SHP77 (cell line): ENCODE measurements around the gene DGUOK.

ENCODE experiments used
- DNase-seq, 2 experiments: peaks; one replicate each; lab custom pipeline; 2025; lab: John Stamatoyannopoulos, UW

Gene DGUOK

DNA sequence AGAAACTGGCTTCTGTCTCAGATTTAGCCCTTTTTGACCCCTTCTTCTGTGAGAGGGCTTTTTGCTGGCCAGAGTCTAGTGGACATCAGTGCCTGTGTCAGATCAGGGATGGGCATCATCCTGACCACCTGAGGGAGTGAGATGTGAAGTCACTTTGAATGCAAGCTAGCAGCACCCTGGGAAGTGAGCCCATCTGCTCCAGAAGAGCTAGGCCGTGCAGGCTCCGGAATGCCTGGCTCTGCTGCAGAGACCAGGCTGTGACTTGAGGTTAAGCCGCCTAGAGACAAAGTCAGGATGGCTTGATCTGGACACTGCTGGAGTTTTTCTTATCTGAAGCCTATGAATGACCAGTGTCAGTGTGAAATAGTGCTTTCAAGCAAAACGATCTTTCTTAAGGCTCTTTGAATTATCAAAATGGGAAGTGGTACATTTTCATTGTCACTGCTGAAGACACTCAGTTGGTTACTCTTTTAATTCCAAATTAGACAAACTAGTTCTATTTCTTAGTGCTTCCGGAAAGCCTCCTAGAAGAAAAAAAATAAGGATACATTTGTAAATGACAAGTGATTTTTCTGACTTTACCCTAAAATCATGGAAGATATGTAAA is 20.8 kb downstream of the DGUOK start:
- no peak for DNase-seq

DNA sequence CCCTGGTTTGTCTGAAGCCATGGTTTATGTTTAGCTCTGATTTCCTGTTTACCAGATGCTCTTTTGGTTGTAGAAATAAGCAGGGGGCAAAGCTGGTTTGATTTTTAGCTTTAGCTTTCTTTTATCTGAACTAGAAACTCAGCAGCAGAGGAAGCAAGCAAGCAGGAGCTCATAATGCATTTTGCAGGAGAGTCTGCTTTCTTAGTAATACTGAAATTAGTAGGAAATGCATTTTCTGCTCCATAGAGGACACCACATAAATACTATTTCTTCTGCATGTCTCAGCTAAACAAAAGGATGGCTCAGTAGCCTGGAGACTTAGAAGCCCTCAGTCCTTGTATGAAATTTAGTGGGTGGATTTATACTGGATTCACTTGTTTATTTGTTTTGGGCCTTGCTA is 23.1 kb downstream of the DGUOK start:
- DNase-seq = no peak

DNA sequence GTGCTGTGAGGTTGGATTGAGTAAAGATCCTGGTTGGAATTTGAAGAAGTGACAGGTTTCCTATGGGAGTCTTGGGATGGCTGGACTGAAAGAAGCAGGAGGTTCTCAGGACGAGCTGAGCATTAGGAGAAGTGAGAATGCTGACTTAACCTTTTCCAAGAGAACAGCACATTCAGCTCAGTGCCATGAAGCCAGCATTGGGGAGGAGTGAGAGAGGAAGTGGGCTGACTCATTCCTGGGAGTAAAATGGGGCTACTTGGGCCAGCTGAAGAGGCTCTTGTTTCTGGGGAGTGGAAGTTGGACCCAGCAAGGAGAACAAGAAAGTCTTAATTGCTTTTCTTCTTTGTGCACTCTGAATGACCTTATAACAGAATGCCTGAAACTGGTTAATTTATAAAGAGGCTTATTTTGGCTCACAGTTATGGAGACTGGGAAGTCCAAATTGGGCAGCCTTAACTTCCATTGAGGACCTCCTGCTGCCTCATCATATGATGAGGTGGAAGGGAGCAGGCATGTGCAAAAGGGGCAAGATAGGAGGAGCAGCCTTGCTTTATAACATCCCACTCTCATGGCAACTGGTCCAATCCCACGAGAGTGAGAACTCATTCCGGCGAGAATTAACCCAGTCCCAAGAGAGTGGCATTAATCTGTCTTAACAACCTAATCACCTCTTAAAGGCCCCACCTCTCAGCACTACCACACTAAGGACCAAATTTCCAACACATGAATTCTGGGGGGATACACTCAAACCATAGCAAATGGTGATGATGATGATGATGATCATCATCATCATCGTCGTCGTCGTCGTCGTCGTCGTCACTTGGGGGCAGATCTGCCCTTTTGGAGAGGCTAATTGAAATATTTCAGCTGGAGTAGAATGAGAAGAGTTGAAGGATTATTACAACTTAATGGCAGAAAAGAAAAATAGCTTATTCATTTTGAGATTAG is 26.1 kb downstream of the DGUOK start:
- DNase-seq = no peak

DNA sequence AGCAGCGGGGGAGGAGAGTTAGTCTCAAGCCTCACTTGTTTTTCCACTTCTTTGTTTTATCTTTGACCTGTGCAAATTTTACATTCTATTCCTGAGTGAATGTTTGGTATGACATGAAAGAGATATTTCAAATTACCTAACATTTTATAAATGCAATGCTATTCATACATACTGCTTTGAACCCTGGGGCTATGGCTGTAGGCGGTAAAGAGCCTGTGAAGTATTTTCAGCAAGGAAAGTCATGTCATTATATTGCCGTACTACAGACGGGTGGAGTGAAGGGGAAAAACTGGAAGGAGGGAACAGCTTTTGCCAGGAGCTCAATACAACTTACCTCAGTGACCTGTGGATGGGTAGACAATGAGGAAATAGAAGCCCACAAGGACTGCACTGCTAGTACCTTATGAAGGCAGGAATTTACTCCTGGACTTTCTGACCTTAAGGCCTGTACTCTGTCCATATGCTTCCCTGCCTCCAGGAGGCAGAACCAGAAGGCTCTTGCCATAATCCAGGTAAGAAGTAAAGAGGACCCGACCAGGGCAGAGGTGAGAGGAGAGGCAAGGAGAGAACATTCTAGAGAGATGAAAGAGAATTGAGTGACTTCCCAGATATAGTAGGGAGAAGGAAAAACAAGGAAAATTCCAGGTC is 29.7 kb downstream of the DGUOK start:
- no peak for DNase-seq

DNA sequence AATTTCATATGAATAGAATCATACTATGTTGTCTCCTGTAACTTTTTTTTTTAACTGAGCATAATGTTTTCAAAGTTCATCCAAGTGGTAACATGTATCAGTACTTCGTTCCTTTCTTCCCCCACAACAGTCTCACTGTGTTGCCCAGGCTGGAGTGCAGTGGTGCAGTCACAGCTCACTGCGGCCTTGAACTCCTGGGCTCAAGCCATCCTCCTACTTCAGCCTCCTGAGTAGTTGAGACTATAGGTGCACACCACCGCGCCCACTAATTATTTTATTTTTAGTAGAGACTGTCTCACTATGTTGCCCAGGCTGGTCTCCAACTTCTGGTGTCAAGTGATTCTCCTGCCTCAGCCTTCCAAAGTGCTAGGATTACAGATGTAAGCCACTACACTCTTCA is 34.6 kb downstream of the DGUOK start:
- no peak for DNase-seq

DNA sequence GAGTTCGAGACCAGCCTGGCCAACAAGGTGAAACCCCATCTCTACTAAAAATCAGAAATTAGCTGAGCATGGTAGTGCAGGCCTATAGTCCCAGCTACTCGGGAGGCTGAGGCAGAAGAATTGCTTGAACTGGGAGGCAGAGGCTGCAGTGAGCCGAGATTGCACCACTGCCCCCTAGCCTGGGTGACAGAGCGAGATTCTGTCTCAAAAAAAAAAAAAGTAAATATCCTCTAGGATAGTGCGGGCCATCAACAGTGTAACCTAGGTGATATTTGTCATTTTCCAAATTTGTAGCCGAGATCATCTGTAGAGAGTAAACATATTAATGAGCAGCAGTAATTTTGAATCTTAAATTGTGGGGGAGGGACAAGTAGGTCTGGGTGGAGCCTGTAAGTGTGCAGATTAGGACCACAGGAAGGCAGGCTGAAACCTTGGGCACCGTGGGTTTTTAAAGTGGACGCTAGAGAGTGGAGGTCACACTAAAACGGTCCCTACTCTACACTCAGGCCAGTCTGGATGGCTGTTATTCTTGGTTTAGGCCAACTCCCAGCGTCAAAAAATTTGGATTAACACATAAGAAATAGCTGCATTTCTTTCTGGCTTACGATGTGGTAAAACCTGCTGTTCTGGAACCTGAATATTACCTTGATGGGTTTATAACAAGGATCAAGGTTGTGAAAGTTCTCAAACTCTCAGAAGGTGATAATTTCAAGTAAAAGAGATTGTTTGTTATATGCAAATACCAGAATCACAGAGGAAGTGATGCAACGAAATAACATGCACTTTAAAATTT is 35.3 kb downstream of the DGUOK start:
- DNase-seq = no peak

DNA sequence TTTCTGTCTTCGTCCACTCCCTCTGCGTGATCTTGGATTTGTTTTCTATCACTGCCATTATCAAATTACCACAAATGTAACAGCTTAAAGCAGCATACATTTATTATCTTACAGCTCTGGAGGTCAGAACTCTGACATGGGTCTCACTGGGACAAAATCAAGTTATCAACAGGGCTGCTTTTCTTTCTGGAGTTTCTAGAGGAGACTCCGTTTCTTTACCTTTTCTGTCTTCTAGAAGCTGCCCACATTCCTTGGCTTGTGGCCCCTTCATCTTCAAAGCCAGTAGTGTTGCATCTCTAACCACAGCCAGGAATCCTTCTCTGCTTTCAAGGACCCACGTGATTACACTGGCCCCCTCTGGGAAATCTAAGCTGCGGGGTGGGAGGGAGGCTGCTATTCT is 36.1 kb downstream of the DGUOK start:
- no peak for DNase-seq

DNA sequence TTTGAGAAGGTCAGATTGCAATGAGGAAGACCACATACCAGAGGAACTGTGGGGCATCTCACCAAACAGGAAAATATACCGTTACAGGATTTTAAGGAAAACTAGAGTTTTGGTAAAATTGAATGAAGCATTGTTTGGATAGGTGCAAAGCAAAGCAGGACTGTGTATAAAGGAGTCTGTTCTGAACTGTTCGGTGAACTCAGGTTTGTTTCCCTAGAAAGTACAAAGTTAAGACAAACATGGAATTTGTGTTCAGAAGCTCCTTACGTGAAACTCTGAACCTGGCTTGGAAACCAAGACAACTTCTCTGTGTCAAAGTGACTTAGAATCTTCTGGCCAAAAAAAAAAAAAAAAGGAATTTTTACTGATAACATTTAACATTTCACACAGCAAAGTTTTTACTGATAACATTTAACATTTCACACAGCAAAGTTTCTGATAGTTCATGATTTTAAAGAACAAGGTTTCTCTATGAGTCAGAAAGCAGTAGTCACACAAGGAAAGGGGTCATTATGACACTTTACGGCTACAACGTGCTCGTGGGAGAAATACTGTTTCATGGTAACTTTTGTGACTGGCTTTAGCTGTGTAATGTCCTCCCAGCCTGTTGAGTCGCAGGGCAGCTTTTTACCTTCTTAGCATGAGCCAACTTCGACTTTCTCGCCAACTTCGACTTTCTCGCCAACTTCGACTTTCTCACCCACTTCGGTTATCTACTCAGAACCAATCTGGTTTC is 36.9 kb downstream of the DGUOK start:
- DNase-seq = no peak

DNA sequence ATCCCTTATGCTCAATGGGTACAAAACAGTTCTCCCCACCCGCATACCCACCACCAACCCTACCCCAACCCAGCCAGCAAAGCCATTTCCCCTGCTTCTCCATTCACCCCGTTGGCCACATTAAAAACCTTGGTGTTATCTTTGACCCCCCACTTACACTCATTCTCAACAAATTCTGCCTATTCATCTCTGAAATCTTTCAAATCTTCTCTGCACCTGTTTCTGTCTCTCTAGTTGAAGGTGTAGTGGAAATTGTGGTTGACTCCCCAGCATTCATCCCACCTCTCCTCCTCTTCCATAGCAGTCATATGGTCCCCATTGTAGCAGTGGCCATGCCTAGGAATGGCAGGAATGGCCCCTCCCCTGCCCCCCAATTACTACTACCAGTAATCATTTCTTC is 37.5 kb downstream of the DGUOK start:
- no peak for DNase-seq

DNA sequence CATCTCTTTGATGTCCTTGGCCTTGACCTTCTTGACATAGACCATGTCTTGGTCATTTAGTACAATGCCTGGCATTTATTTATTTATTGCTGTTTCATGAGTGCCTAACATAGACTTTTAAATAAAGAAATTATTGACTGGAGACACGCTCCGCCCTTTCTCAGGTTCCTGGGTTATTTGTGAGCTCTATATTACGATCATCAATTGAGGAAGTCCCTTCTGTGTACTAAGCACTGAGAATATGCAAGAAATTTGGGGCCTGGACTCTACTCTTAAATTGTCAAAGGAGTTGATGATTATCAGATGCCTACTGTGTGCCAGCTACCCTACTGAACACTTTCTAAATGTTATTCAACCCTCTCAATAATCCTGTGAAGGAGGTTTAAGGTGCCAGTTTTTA is 38.4 kb downstream of the DGUOK start:
- DNase-seq = no peak

DNA sequence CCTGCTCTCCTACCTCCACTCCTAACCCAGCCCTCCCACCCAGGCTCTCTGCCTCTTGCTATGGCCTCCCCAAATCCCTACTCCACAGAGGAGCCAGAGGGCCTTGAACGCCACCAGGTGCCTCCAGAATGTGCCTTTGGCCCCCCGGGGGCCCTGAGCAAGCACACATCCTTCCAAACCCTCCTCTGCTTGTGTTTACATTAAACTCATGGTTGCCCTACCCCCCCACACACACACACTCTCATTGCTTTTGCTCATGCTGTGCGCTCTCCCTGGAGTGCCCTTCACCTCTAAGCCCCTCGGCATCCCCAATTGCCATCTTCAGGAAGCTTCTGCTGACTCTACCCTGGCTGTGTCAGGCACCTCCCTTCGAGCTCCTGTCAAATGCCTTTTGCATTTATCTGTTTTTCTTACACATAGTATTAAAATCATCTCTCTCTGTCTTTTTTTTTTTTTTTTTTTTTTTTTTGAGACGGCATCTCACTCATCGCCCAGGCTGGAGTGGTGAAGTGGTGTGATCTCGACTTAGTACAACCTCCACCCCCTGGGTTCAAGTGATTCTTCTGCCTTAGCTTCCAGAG is 41.8 kb downstream of the DGUOK start:
- no peak for DNase-seq

DNA sequence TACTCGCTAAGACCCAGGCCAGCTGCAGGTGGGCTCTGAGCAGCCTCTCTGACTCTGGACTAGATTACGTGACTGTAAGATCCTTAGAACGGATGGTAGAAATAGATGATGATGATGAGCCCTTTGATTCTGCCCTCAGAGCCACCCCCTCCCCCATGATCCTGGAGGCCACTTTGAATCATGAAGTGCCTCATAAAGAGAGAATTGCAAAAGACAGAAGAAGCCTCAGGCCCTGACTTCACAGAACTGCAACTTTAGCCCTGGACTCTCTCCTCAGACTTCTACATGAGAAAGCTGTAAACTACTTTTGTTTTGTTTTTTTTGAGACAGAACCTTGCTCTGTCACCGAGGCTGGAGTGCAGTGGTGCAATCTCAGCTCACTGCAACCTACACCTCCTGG is 42.7 kb downstream of the DGUOK start:
- DNase-seq = no peak

DNA sequence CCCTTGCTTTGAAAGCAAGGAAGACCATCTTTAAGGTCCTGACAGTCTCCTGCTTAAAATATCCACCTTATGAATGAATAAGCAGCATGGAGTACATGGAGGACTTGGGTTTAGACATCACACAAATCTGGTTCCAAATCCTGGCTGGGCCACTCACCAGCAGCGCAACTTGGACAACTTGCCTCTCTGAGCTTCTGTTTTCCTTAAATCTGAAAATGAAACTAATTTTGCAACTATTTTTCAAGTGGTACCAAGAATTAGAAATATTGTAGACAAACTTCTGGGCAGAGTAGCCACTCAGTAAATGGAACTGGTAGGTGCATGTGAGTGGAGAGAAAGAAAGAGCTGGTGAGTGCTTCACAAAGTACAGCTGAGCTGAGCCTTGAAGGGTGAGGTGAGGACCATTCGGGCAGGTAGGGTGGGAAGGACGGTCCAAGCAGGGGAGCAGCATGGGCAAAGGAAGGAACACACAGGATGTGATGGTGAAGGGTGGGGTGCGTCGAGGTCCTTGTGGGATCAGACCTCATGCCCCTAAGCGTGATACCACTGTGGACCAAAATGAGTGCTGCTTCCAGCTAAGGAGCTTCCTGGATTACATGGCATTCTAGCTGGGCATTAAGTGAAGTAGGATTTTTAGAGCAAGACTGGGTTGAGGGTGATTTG is 43.6 kb downstream of the DGUOK start:
- no peak for DNase-seq

DNA sequence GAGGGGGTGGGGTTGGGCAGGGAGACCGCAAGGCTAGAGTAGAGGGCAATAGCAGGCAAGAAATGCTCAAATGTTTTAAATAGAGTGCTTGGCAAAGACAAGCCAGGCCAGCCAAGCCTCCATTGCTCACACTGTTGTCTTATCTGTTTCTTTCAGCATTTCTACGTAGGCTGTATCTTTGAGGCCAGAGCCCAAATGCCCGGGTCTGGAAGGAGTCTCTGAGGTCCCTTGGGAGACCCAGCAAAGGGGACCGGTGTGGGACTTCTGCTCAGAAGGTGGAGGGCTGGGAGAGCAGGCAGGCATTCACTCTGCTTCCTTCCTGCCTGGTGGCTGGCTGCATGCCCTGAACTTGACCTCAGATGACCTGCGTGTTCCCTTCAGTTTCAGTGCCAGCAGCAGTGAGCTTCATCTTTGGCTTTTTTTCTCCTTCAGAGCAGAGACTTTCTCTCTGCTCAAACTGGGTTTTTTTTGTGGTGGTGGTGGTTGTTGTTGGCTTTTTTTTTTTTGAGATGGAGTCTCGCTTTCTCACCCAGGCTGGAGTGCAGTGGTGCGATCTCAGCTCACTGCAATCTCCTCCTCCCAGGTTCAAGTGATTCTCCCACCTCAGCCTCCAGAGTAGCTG is 44.3 kb downstream of the DGUOK start:
- DNase-seq = no peak

DNA sequence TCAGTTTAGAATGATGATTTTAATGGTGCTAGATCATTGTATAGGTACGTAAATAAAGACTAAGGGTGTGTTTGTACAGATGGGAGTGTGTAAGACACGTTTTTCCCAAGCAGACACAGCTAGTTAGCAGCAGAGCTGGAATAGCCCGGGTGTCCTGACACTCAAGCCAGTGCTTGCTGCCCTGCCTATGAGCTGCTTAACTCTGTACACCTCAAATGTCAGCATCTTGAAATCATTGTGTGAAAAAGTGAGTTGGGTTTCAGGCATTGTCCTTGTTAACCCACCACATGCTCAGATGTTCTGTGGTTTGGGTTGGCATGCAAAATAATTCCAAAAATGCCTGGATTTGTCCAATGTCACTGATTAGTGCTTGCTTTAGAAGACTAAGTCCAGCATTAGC is 45.0 kb downstream of the DGUOK start:
- no peak for DNase-seq

DNA sequence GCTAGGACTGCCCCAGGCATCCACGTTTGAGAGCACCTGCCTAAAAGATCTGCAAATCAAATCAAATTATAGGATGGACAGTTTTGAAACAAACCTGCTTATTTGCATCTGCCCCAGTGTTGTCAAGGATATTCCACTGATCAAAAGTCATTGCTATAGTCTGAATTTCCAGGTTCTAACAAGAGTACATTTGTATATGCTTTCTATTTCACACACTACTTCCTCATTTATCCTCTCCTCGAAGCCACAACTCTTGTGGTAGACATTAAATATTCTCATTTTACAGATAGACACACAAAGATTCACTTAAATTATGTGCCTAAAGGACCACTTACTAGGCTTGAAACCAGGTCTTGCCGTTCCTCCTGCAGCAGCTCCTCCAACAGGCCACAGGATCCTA is 46.2 kb downstream of the DGUOK start:
- no peak for DNase-seq

DNA sequence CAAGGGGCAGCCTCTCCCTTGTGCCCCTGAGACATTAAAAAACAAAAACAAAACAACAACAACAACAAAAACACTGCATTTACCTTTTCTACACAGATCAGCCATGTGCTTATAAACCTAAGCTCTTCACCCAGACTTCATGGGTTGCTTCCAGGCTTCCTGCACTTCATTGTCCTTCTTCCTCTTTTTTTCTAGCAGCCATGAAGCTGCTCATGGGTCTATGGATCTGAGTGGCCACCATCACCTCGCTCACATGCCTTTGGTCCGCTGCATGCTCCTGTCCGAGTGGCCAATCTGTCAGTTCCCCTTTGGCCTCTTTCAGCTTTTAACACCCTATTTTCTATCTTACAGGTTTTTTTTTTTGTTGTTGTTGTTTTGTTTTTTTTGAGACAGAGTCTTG is 49.1 kb downstream of the DGUOK start:
- DNase-seq = no peak

DNA sequence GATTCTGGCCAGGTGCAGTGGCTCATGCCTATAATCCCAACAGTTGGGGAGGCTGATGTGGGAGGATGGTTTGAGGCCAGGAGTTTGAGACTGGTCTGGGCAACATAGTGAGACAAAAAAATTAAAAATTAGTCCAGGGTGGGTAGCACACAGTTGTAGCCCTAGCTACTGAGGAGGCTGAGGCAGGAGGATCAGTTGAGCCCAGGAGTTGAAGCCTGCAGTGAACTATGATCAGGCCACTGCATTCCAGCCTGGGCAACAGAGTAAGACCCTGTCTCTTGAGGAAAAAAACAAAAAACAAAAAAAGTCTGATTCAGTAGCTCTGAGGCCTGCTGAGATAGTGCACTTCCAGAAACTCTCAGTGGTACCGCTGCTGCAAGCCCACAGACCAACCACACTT is 50.1 kb downstream of the DGUOK start:
- DNase-seq = no peak

DNA sequence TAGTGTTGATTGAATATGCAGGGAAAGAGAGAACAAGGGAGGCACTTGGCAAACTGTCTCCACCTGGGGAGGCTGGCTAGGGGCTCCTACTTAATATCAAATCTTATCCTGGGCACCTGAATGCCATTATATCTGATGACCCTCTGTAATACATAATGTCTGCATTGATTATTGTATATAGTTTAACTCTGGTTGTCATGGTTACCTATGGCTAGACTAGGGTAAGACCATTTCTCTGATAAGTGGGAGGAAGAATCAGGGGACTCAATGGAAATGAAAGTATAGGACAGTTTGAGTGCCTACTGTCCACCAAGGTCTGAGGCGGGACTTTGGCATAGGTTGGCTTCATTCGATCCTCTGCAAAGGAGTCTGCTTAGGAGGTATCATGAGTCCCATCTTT is 50.8 kb downstream of the DGUOK start:
- no peak for DNase-seq

DNA sequence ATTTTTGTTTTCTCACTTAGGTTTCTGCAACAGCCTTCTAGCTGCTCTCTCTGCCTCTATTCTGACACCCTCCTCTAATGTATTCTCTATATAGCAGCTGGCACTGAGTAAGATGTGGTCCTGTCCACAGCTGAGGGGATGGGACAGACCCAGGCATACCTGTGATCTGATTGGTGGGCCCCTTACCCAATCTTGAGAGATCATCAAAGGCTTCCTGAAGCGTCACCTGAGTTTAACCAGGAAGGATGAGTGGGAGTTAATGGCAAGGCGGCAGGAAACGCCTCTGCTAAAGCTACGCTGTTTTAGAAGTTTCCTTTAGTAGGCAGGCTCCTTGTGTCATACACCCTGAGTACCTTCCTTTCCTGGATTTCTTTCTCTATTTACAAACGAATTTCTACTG is 52.3 kb downstream of the DGUOK start:
- DNase-seq = no peak
